ENCODE data around the gene PM20D2.

PM20D2 gene, protein sequence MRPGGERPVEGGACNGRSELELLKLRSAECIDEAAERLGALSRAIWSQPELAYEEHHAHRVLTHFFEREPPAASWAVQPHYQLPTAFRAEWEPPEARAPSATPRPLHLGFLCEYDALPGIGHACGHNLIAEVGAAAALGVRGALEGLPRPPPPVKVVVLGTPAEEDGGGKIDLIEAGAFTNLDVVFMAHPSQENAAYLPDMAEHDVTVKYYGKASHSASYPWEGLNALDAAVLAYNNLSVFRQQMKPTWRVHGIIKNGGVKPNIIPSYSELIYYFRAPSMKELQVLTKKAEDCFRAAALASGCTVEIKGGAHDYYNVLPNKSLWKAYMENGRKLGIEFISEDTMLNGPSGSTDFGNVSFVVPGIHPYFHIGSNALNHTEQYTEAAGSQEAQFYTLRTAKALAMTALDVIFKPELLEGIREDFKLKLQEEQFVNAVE

DNA sequence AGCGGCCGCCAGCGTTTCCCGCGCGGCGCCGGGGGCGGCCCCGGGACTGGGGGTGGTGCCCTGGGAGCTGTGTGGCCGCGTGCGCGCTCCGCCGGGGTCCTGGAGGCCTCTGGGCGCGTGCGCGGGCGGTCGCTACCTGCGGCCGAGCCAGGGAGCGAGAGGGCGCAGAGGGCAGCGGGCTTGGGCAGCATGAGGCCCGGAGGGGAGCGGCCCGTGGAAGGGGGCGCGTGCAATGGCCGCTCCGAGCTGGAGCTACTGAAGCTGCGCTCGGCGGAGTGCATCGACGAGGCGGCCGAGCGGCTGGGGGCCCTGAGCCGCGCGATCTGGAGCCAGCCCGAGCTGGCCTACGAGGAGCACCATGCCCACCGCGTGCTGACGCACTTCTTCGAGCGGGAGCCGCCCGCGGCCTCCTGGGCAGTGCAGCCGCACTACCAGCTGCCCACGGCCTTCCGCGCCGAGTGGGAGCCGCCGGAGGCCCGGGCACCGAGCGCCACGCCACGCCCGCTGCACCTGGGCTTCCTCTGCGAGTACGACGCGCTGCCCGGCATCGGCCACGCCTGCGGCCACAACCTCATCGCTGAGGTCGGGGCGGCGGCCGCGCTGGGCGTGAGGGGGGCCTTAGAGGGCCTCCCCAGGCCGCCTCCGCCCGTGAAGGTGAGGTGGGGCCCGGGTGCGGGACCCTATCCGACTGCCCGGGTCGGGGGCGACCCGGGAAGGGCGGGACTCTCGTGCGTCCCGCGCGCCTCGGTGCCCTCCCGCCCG lies at the start of gene PM20D2:
TSS of gene PM20D2 (plus strand) at position 100 of the 762 bp plus-strand sequence. CDS start at position 190, 90 bp downstream.
- Histone ChIP-seq H3K4me3 (ENCODE audit: low read depth, low read length) (peak within 1 kb of the TSS; percentile 60), H2AFZ (peak within 1 kb of the TSS; percentile 97), H3K4me2 (ENCODE audit: low read length) (peak within 1 kb of the TSS; percentile 87), H3K79me2 (no peaks in the 10 kb centered on the region), H3K27ac (peak within 1 kb of the TSS; percentile 87), H3K36me3 (ENCODE audit: control insufficient read depth, insufficient read depth, low read length) (no peaks in the 10 kb centered on the region), H3K27me3 (ENCODE audit: control insufficient read depth, insufficient read depth, low read length) (no peaks in the 10 kb centered on the region), H3K4me1 (peaks cover 5% of the 10 kb centered on the region), H3K9ac (peak within 1 kb of the TSS; percentile 69), H3K9me3 (ENCODE audit: control insufficient read depth, low read length) (no peaks in the 10 kb centered on the region)
- TF ChIP-seq, protein P1, sequence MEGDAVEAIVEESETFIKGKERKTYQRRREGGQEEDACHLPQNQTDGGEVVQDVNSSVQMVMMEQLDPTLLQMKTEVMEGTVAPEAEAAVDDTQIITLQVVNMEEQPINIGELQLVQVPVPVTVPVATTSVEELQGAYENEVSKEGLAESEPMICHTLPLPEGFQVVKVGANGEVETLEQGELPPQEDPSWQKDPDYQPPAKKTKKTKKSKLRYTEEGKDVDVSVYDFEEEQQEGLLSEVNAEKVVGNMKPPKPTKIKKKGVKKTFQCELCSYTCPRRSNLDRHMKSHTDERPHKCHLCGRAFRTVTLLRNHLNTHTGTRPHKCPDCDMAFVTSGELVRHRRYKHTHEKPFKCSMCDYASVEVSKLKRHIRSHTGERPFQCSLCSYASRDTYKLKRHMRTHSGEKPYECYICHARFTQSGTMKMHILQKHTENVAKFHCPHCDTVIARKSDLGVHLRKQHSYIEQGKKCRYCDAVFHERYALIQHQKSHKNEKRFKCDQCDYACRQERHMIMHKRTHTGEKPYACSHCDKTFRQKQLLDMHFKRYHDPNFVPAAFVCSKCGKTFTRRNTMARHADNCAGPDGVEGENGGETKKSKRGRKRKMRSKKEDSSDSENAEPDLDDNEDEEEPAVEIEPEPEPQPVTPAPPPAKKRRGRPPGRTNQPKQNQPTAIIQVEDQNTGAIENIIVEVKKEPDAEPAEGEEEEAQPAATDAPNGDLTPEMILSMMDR (IDR thresholded peaks at IDR 0.05), result no peak

DNA sequence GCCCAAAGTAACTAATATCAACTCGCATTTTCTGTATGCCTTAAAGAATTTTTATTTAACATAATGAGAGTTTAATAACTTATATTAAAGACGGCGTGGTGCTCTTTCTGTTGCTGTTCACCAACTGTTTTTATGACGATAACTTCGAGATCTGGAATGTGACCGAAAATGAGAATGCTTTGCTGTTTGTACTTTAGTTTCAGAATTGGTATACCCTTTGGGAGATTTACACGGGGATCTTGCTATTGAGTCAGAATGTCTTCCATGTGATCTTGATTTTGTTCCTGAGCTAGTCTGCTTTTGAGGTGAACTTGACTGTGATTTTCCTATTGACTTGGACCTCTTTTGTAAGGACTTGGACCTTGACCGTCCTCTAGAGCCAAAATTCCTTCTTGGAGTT lies 47.4 kb upstream of the PM20D2 start:
- H3K27me3 ChIP-seq (ENCODE audit: control insufficient read depth, insufficient read depth, low read length), result no peaks in the 10 kb centered on the region
- no peak overlapping the region for H3K27ac ChIP-seq
- no peaks in the 10 kb centered on the region for H3K9me3 ChIP-seq (ENCODE audit: control insufficient read depth, low read length)
- H3K79me2 ChIP-seq, result no peaks in the 10 kb centered on the region
- TF ChIP-seq, protein P1 (IDR thresholded peaks at IDR 0.05), result no peak
- H2AFZ ChIP-seq, result no peak overlapping the region
- H3K36me3 ChIP-seq (ENCODE audit: control insufficient read depth, insufficient read depth, low read length), result no peaks in the 10 kb centered on the region
- no peak overlapping the region for H3K9ac ChIP-seq
- no peaks in the 10 kb centered on the region for H3K4me1 ChIP-seq
- H3K4me2 ChIP-seq (ENCODE audit: low read length), result no peak overlapping the region
- H3K4me3 ChIP-seq (ENCODE audit: low read depth, low read length), result no peak overlapping the region

DNA sequence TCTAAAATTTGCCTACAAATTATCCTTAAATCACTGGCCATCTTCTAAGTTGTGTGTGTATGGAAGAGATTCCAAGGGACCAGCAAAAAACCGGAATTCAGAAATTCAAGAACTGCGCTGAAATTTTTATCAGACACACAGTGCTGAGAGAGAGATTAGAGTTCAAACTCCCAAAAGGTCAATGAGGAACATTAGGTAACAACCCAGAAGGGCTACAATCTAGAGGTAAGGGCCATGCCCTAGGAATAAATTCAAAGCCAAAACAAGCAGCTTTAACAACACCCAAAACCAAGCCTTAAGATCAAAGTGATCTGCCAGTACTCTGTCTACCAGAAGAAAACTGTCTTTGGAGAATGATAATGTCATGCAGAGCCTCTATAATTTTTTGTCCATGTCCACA lies 45.7 kb upstream of the PM20D2 start:
- H2AFZ ChIP-seq, result no peak overlapping the region

DNA sequence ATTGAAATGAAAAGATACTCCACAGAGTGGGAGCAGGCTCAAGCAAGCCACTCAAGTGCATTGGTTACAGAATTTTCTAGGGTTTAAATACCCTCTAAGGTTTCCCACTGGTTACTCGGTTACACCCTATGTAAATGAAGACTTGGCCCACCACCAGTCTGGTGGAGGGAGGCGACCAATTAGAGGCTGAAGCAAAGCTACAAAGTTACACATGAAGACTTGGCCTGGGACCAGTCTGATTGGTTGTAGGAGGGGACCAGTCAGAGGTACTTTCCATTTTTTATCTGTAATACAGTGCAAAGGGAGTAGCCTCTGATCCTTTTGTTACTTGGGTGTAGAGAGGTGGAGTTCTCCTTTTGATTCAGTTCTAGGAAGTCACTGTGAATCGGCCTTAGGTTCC lies 35.6 kb upstream of the PM20D2 start:
- H3K4me2 ChIP-seq (ENCODE audit: low read length), result no peak overlapping the region
- no peaks in the 10 kb centered on the region for H3K4me1 ChIP-seq
- no peak overlapping the region for H2AFZ ChIP-seq
- H3K9me3 ChIP-seq (ENCODE audit: control insufficient read depth, low read length), result no peaks in the 10 kb centered on the region
- TF ChIP-seq, protein P1 (IDR thresholded peaks at IDR 0.05), result no peak
- H3K27me3 ChIP-seq (ENCODE audit: control insufficient read depth, insufficient read depth, low read length), result no peaks in the 10 kb centered on the region
- H3K27ac ChIP-seq, result no peak overlapping the region
- H3K36me3 ChIP-seq (ENCODE audit: control insufficient read depth, insufficient read depth, low read length), result no peaks in the 10 kb centered on the region
- peaks cover 21% of the 10 kb centered on the region for H3K79me2 ChIP-seq
- H3K9ac ChIP-seq, result no peak overlapping the region
- no peak overlapping the region for H3K4me3 ChIP-seq (ENCODE audit: low read depth, low read length)

More for the DNA sequence above, 45.7 kb upstream of the PM20D2 start:
- no peak overlapping the region for H3K27ac ChIP-seq
- H3K27me3 ChIP-seq (ENCODE audit: control insufficient read depth, insufficient read depth, low read length), result no peaks in the 10 kb centered on the region
- no peaks in the 10 kb centered on the region for H3K36me3 ChIP-seq (ENCODE audit: control insufficient read depth, insufficient read depth, low read length)
- no peak overlapping the region for H3K4me2 ChIP-seq (ENCODE audit: low read length)
- H3K9ac ChIP-seq, result no peak overlapping the region
- H3K4me1 ChIP-seq, result no peaks in the 10 kb centered on the region
- H3K79me2 ChIP-seq, result no peaks in the 10 kb centered on the region
- no peak overlapping the region for H3K4me3 ChIP-seq (ENCODE audit: low read depth, low read length)
- no peaks in the 10 kb centered on the region for H3K9me3 ChIP-seq (ENCODE audit: control insufficient read depth, low read length)
- TF ChIP-seq, protein P1 (IDR thresholded peaks at IDR 0.05), result no peak
